HepG2 (cell line): Measurements from ENCODE around the gene AKR1B15. TPM values are rescaled to one million over a fixed set of nuclear protein-coding genes. Genes with fewer than 3 reads are reported as not detected.

Experiments
- ATAC-seq: fragments of 200-7000 bp; cut with Tn5 transposase; 3 replicates; pipeline ENCODE4 v1.9.1; 2020; ENCODE audit warnings: mild to moderate bottlenecking, moderate library complexity
- BruUV-seq: library from RNA; stranded (reverse); fragments of 400-500 nt; replicated peaks from 2 replicates; lab custom pipeline; 2021; lab: Mats Ljungman, UMichigan
- CTCF ChIA-PET: fragments of 300-600 bp; formaldehyde crosslinking; extraction: SDS; loops from one replicate; lab custom pipeline; 2021; ENCODE audit warnings: low total read pairs, inconsistent platforms, low intra/inter-chr PET ratio; lab: Yijun Ruan, JAX
- POLR2A ChIA-PET: fragments of 350-600 bp; sonication (Branson Sonifier 250); formaldehyde crosslinking; loops from one replicate; lab custom pipeline; 2020; ENCODE audit warnings: antibody characterized with exemption, inconsistent platforms; lab: Yijun Ruan, JAX
- DNase-seq: peaks from one replicate; pipeline ENCODE4 v3.0.0-alpha.2; 2015; ENCODE audit warnings: low spot score
- FAIRE-seq: peaks from 3 replicates; lab custom pipeline; 2011; peaks lifted over from hg19 to GRCh38; lab: Jason Lieb, UNC
- H2AFZ ChIP-seq: one replicate; pipeline ENCODE4 v1.6.1; 2011; ENCODE audit warnings: low read length, inconsistent platforms
- H3K27ac ChIP-seq: fragments of 300-600 bp; 3 replicates; pipeline ENCODE4 v1.8.0; 2011; ENCODE audit warnings: mixed run types, mild to moderate bottlenecking, mixed read lengths, low read length, inconsistent platforms; ENCODE audit not compliant: insufficient read depth; ENCODE audit errors: extremely low read length
- H3K27me3 ChIP-seq, 2 experiments: fragments of 200-600 bp in 1 of 2; 2 replicates in 1 of 2; 3 replicates in 1 of 2; pipeline versions ENCODE4 v1.6.0 to v1.8.0; 2011; ENCODE audit warnings: low read length in 2 of 2, mild to moderate bottlenecking in 2 of 2, moderate library complexity in 2 of 2, inconsistent platforms in 1 of 2; ENCODE audit not compliant: insufficient read depth in 2 of 2, control insufficient read depth in 1 of 2
- H3K36me3 ChIP-seq, 2 experiments: fragments of 200-600 bp in 1 of 2; replicated peaks in 1 of 2; 2 replicates in 1 of 2; 3 replicates in 1 of 2; pipeline versions ENCODE4 v1.5.1 to v1.8.0; 2011; ENCODE audit warnings: low read length in 2 of 2, inconsistent platforms in 1 of 2; ENCODE audit not compliant: insufficient read depth in 2 of 2, control insufficient read depth in 1 of 2
- H3K4me1 ChIP-seq: 2 replicates; pipeline ENCODE4 v1.5.1; 2012; ENCODE audit warnings: low read length, inconsistent platforms; ENCODE audit not compliant: insufficient read depth
- H3K4me2 ChIP-seq: 2 replicates; pipeline ENCODE4 v1.6.0; 2011; ENCODE audit warnings: low read depth, low read length, inconsistent platforms
- H3K4me3 ChIP-seq, 3 experiments: fragments of 200-600 bp in 1 of 3; sonication (generic), shearing (Covaris generic) in 1 of 3; replicated peaks in 1 of 3; 2 replicates each; pipeline ENCODE4 v1.5.1; 2011 to 2016; ENCODE audit warnings: low read length in 3 of 3, inconsistent platforms in 2 of 3, low read depth in 2 of 3, mild to moderate bottlenecking in 2 of 3, control low read depth in 1 of 3, mixed read lengths in 1 of 3; ENCODE audit not compliant: insufficient read depth in 1 of 3
- H3K79me2 ChIP-seq: one replicate; pipeline ENCODE4 v1.6.1; 2011; ENCODE audit warnings: low read length, inconsistent platforms; ENCODE audit not compliant: insufficient read depth
- H3K9ac ChIP-seq: 2 replicates; pipeline ENCODE4 v1.6.0; 2011; ENCODE audit warnings: mild to moderate bottlenecking, low read depth, low read length, inconsistent platforms; ENCODE audit not compliant: insufficient read depth
- H3K9me3 ChIP-seq: 2 replicates; pipeline ENCODE4 v1.5.1; 2012; ENCODE audit warnings: mild to moderate bottlenecking, low read length
- H4K20me1 ChIP-seq: 2 replicates; pipeline ENCODE4 v1.6.0; 2011; ENCODE audit warnings: inconsistent platforms, mild to moderate bottlenecking, low read length, moderate library complexity; ENCODE audit not compliant: insufficient read depth
- CEBPB ChIP-seq: IDR thresholded peaks from 2 replicates; pipeline ENCODE4 v1.6.1; 2011; ENCODE audit warnings: low read depth, low read length, improper control_type of control experiment, borderline replicate concordance
- FOSL2 ChIP-seq: sonication (generic); formaldehyde crosslinking; IDR thresholded peaks from 2 replicates; pipeline ENCODE4 v1.4.0; 2020; ENCODE audit warnings: missing genetic modification reagents
- MAFF ChIP-seq: IDR thresholded peaks from 2 replicates; pipeline ENCODE4 v1.6.1; 2011; ENCODE audit warnings: low read depth, low read length, improper control_type of control experiment
- MAFK ChIP-seq, 2 experiments: IDR thresholded peaks in 1 of 2; conservative IDR thresholded peaks in 1 of 2; 2 replicates each; pipeline ENCODE4 v1.6.1; 2011; ENCODE audit warnings: improper control_type of control experiment in 2 of 2, low read length in 2 of 2
- MBD4 ChIP-seq: IDR thresholded peaks from 2 replicates; pipeline ENCODE4 v1.6.1; 2012; ENCODE audit warnings: low read length, inconsistent platforms, borderline replicate concordance
- NFATC3 ChIP-seq: sonication (generic); formaldehyde crosslinking; IDR thresholded peaks from 2 replicates; pipeline ENCODE4 v1.5.1; 2020; ENCODE audit warnings: mild to moderate bottlenecking, missing genetic modification reagents
- NFE2 ChIP-seq: sonication (generic); formaldehyde crosslinking; IDR thresholded peaks from 2 replicates; pipeline ENCODE4 v1.4.0; 2020; ENCODE audit warnings: missing genetic modification reagents
- NFE2L2 ChIP-seq: fragments of 150-350 bp; IDR thresholded peaks from 2 replicates; pipeline ENCODE4 v1.6.1; 2014; ENCODE audit warnings: low read length
- NFIC ChIP-seq: IDR thresholded peaks from 2 replicates; pipeline ENCODE4 v1.6.1; 2012; ENCODE audit warnings: mild to moderate bottlenecking, low read length, inconsistent platforms
- PAF1 ChIP-seq: IDR thresholded peaks from 2 replicates; pipeline ENCODE4 v1.6.1; 2016; ENCODE audit warnings: missing genetic modification reagents, missing compliant biosample characterization
- ZNF350 ChIP-seq: sonication (generic); formaldehyde crosslinking; IDR thresholded peaks from 2 replicates; pipeline ENCODE4 v1.4.0; 2020; ENCODE audit warnings: mild to moderate bottlenecking, low read depth, missing genetic modification reagents, borderline replicate concordance
- ZNF451 ChIP-seq: sonication (generic); formaldehyde crosslinking; IDR thresholded peaks from 2 replicates; pipeline ENCODE4 v1.5.0; 2020; ENCODE audit warnings: mild to moderate bottlenecking, missing genetic modification reagents
- ZNF556 ChIP-seq: sonication (generic); formaldehyde crosslinking; IDR thresholded peaks from 2 replicates; pipeline ENCODE4 v1.4.0; 2020; ENCODE audit warnings: mild to moderate bottlenecking, missing genetic modification reagents, borderline replicate concordance
- ZNF616 ChIP-seq: sonication (generic); formaldehyde crosslinking; IDR thresholded peaks from 2 replicates; pipeline ENCODE4 v1.5.0; 2020; ENCODE audit warnings: low read depth, mild to moderate bottlenecking, missing genetic modification reagents
- ZNF773 ChIP-seq: sonication (generic); formaldehyde crosslinking; IDR thresholded peaks from 2 replicates; pipeline ENCODE4 v1.4.0; 2020; ENCODE audit warnings: missing genetic modification reagents, borderline replicate concordance
- WGBS: methylation state at CpG from one replicate; pipeline ENCODE4 v1.1.6; 2017; ENCODE audit warnings: low lambda C conversion rate; 5-methylcytosine and 5-hydroxymethylcytosine counted together
- in situ Hi-C: cut with HindIII; loops from 2 replicates; pipeline ENCODE4 v1.10.0; 2017; ENCODE audit warnings: low pct_unique_long_range_greater_than_20kb; ENCODE audit not compliant: extremely low pct_ligation_motif_present
- intact Hi-C: fragments of 100-400 bp; cut with micrococcal nuclease; formaldehyde crosslinking; loops from one replicate; pipeline ENCODE4 v1.10.0; 2022; ENCODE audit not compliant: unreplicated experiment
- polyA plus RNA-seq, 8 experiments: library from polyadenylated mRNA; depleted of rRNA in 3 of 8; stranded (reverse) in 7 of 8; unstranded in 1 of 8; fragments of >200 nt; fragmentation: Illumina TruSeq in 4 of 8; extraction: Trizol in 4 of 8; gene quantifications; 2 replicates each; pipeline versions ENCODE4 v1.2.1 to v1.2.3, GENCODE V29; 2011 to 2016; ENCODE audit warnings: low read depth in 4 of 8, missing spikeins in 1 of 8, mixed read lengths in 1 of 8; ENCODE audit not compliant: insufficient read depth in 1 of 8
- total RNA-seq, 5 experiments: library from RNA; depleted of rRNA; stranded (reverse); fragments of >200 nt; fragmentation: Illumina TruSeq; extraction: Trizol; gene quantifications; 2 replicates each; pipeline ENCODE4 v1.2.3, GENCODE V29; 2016; ENCODE audit warnings: low read depth in 1 of 5
- TF ChIP-seq, protein P1 (sequence below): sonication (generic); formaldehyde crosslinking; IDR thresholded peaks from 2 replicates; pipeline ENCODE4 v1.4.0; 2020; ENCODE audit warnings: missing genetic modification reagents
- TF ChIP-seq, protein P2 (sequence below): sonication (generic); formaldehyde crosslinking; IDR thresholded peaks from 2 replicates; pipeline ENCODE4 v1.8.0; 2022; ENCODE audit warnings: missing genetic modification reagents, low read depth, mild to moderate bottlenecking, borderline replicate concordance

Gene AKR1B15
- total and polyA plus RNA-seq, 2 of the 13 experiments (the other 11 are each of a cell fraction or from before 2014, with no cell fraction given): 0.77 TPM; not detected in 1

DNA sequence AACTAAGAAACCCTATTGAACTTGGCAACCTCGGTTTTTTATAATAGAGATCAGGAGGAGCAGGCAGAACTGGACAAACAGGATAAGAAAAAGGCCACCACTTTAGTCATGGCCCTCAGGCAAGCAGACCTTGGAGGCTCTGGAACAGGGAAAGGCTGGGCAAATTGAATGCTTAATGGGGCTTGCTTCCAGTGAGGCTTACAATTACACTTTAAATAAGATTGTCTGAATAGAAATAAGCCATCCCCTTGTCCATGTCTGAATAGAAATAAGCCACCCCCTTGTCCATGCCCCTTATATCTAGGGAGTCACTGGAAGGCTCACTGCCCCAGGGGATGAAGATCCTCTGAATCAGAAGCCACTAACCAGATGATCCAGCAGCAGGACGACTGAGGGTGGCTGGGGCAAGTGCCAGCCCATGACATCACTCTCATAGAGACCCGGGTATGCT, 40.6 kb downstream of the AKR1B15 start:
- FAIRE-seq (no peak), ATAC-seq (no peak), DNase-seq (no peak)
- ChIA-PET CTCF (no interaction called here), POLR2A (no interaction called here)
- 0% methylated on average over 1 of the region's 3 CpGs for WGBS
- TF ChIP-seq, protein P1, sequence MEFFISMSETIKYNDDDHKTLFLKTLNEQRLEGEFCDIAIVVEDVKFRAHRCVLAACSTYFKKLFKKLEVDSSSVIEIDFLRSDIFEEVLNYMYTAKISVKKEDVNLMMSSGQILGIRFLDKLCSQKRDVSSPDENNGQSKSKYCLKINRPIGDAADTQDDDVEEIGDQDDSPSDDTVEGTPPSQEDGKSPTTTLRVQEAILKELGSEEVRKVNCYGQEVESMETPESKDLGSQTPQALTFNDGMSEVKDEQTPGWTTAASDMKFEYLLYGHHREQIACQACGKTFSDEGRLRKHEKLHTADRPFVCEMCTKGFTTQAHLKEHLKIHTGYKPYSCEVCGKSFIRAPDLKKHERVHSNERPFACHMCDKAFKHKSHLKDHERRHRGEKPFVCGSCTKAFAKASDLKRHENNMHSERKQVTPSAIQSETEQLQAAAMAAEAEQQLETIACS (CRISPR knock-in tag): no peak
- TF ChIP-seq ZNF773 (CRISPR knock-in tag): no peak
- no peak for TF ChIP-seq ZNF556 (CRISPR knock-in tag)
- TF ChIP-seq NFIC: no peak
- no peaks in the 10 kb centered on the region for H3K9me3 ChIP-seq
- H3K4me2 ChIP-seq: no peak overlapping the region
- 0 out of 2 replicates have a peak, but pooled peaks cover 11% of the 10 kb centered on the region for H3K4me1 ChIP-seq
- BruUV-seq: no TSS peak
- H3K27ac ChIP-seq: no peak overlapping the region
- no peaks in the 10 kb centered on the region for H3K36me3 ChIP-seq
- H3K9ac ChIP-seq: no peak overlapping the region
- H3K27me3 ChIP-seq: peaks cover 0 to 8% of the 10 kb centered on the region in 2 experiments; a peak in 1 of 5 replicates
- H2AFZ ChIP-seq: no peak overlapping the region
- intact Hi-C loops: no loop called here
- H3K79me2 ChIP-seq: no peaks in the 10 kb centered on the region
- no peaks in the 10 kb centered on the region for H4K20me1 ChIP-seq
- no peak overlapping the region for H3K4me3 ChIP-seq
- in situ Hi-C loops: no loop called here

DNA sequence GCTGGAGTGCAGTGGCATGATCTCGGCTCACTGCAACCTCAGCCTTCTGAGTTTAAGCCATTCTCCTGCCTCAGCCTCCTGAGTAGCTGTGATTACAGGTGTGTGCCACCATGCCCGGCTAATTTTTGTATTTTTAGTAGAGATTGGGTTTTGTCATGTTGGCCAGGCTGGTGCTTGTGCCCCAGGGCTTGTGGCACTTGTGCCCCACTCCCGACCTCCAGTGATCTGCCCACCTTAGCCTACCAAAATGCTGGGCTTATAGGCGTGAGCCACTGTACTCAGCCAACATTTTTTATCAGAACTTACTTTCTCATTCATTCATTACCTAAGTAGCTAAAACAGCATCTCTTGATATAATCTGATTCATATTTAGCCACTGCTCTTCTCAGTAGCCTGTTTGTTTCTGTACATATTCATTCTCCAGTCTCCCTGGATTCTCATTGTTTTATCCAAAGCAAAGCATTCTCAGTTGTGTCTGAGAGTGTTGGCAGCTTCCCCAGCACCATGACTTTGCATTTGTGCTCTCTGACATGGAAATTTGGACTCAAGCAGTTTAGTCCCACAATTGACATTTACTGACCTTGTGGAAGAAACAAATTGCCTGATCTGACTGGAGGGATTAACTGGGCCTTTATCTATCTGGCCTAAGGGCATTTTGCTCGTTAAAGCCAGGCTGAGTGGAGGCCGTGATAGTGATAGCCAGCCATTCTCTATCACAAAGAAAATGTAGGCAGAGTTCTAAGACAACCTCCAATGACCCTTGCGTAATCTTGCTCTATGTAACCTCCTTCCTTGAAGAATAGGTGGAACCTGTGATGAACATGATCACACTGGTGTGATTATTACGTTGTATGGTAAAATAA, 44.9 kb downstream of the AKR1B15 start:
- no TSS peak for BruUV-seq

More for the DNA sequence above, 44.9 kb downstream of the AKR1B15 start:
- no peak overlapping the region for H3K4me3 ChIP-seq
- 0 out of 2 replicates have a peak, but pooled peaks cover 14% of the 10 kb centered on the region for H3K4me1 ChIP-seq
- H3K36me3 ChIP-seq: no peaks in the 10 kb centered on the region
- TF ChIP-seq CEBPB (peak; percentile 43; the same call in 1 of the 2 replicates), MAFF (peak; percentile 44; the same call in 1 of the 2 replicates), MBD4 (no peak), ZNF616 (no peak), NFATC3 (CRISPR knock-in tag) (no peak), ZNF451 (CRISPR knock-in tag) (no peak), NFE2L2 (peak; percentile 88), FOSL2 (CRISPR knock-in tag) (no peak), PAF1 (CRISPR knock-in tag) (no peak), MAFK (conservative IDR thresholded peaks at IDR 0.05 in 1 of 2, IDR thresholded peaks at IDR 0.05 in 1 of 2; ENCODE audit: low read length in 2 of 2) (peak in 1 of 2 experiments; percentile 24; a peak in 1 of 4 replicates), ZNF350 (CRISPR knock-in tag) (no peak), NFE2 (CRISPR knock-in tag) (peak; percentile 81; the same call in 1 of the 2 replicates)
- TF ChIP-seq, protein P2, sequence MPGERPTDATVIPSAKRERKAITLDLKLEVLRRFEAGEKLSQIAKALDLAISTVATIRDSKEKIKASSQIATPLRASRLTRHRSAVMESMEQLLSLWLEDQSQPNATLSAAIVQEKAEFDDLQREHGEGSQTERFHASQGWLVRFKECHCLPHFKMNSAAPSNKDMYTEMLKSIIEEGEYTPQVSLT: no peak
- TF ChIP-seq, all 625 proteins: peak for 5
- Histone ChIP-seq H2AFZ (no peak overlapping the region), H3K79me2 (no peaks in the 10 kb centered on the region), H3K4me2 (no peak overlapping the region), H4K20me1 (no peaks in the 10 kb centered on the region), H3K9me3 (no peaks in the 10 kb centered on the region), H3K9ac (no peak overlapping the region), H3K27me3 (0 out of 5 replicates have a peak, but pooled peaks cover 0 to 8% of the 10 kb centered on the region in 2 experiments), H3K27ac (peak overlapping the region; percentile 27)
- CTCF ChIA-PET: no interaction called here
- intact Hi-C loops: no loop called here
- DNase-seq: peak; percentile 67
- peak; percentile 53; the same call in 2 of the 3 replicates for ATAC-seq
- POLR2A ChIA-PET: no interaction called here
- in situ Hi-C loops: no loop called here
- FAIRE-seq: no peak
- WGBS: 13% methylated on average over 8 of the region's 8 CpGs
